Hematopoietic multipotent progenitor cell treated with erythropoietin and hydrocortisone succinate and interleukin-3 and kit ligand, for 17 days (in vitro differentiated cells): ENCODE measurements around the gene TMEM97.
"Not testable (repeated sequence)": the region's sequence is repeated elsewhere in the genome, so short reads cannot be mapped to it uniquely, and the experiment has no call there.

Experiments used
- DNase-seq: peaks from one replicate; pipeline ENCODE4 v3.0.0-alpha.2; 2015; ENCODE audit warnings: low spot score

TMEM97 gene

DNA sequence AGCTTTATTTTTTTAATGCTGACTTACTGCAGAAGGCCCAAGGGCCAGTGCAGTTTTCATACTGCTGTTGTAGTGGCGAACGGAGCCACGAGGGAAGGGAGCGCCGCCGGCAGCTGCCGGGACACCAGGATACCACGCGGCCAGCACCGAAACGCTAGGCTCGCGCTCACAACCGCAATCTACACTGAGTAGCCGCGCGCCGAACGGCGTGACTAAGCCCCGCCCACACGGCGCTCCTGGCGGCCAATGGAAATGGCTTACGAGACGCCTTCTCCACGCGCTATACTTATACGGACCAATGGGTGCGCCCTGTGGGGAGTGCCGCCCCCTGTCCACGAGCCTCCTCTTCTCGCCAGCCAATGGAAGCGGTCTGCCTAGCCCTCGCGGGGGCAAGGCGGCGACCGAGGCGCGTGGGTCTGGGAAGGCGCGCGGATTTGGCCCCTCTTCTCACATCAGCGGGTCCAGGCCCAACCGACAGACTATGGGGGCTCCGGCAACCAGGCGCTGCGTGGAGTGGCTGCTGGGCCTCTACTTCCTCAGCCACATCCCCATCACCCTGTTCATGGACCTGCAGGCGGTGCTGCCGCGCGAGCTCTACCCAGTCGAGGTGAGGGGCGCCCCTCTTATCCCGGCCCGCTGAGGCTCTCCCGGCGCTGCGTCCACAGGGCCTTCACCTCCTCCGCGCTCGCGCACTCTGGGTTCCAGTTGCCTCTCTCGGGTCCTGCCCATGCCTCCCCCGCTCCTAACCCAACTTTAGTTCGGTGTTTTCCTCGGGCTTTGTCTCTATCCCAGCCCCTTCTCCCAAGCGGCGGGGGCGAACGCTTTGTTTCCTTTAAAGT lies at the start of gene TMEM97:
Gene TMEM97 (plus strand): TSS at position 442 of the 839 bp plus-strand sequence. CDS start 40 bp downstream, at position 482.
- peak; percentile 95 for DNase-seq

DNA sequence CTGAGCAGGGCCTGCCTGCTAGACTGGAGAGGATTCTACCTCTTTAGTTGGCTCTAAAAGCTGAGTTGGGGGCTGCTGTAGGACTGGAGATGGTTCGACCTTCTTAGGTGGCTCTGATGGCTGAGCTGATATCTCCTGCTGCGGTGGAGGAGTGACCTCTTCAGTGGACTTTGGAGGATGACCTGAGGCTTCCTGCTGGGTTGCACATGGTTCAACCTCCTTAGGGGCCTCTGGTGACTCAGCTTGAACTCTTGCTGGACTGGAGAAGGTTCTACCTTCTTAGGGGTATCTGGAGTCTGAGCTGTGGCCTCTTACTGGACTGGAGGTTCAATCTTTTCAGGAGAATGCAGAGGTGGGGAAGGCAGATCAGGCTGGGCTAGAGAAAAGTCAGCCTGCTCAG lies 48.9 kb upstream of the TMEM97 start:
- DNase-seq: no peak

DNA sequence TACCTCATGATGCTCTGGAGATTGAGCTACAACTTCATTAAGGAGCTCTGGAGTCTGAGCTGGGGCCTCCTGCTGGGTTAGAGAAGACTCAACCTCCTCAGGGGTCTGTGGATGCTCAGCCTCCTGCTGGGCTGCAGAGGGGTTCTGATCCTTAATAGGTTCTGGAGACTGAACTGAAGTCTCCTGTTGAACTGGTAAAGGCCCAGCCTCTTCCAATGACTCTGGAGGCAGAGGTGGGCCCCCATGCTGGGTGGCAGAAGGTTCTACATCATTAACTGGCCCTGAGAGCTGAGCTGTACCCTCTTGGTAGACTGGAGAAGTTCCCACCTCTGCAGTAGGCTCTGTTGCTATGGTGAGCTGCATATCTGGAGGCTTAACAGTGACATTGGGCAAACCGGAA lies 48.1 kb upstream of the TMEM97 start:
- DNase-seq: no peak

DNA sequence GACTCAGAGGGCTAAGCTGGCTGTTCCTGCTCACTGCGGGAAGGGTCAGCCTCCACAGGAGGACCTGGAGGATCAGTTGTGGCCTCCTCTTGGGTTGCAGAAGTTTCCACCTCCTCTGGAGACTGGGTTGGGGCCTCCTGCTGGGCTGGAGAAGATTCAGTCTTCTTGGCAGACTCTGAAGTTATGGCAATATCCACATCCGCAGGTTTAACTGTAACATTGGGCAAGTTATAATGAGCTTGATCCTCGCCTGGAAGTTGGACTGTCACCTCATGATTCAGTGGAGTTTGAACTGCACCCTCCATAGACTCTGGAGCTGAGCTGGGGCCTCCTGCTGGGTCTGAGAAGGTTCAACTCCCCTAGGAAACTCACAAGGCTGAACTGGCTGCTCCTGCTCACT lies 47.6 kb upstream of the TMEM97 start:
- DNase-seq: no peak

DNA sequence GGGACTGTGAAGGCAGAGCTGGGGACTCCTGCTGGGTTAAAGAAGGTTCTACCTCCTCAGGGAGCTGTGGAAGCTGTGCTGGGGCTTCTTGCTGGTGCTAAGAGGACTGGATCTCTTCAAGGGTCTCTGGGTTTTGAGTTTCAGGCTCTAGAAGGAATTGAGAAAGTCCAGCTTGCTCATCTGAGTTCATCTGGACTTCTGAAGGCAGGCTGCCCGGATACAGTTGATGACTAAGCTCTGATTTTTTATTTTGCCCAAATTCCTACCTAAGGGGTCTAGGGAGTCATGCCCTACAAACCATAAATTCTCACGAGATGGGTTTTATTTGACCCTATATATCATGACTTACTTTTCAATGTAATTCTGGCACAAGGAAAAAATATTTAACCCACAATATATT lies 46.8 kb upstream of the TMEM97 start:
- DNase-seq: no peak

DNA sequence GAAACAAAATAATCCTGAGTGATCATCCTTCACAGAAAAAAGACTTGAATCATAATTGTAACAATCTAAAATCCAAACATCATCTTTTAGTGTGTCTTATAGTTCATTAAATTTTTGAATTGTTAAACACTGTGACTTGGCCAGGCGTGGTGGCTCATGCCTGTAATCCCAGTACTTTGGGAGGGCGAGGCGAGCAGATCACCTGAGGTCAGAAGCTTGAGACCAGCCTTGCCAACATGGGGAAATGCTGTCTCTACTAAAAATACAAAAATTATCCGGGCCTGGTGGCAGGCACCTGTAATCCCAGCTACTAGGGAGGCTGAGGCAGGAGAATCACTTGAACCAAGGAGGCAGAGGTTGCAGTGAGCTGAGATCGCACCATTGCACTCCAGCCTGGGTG lies 45.7 kb upstream of the TMEM97 start:
- not testable (repeated sequence) for DNase-seq

DNA sequence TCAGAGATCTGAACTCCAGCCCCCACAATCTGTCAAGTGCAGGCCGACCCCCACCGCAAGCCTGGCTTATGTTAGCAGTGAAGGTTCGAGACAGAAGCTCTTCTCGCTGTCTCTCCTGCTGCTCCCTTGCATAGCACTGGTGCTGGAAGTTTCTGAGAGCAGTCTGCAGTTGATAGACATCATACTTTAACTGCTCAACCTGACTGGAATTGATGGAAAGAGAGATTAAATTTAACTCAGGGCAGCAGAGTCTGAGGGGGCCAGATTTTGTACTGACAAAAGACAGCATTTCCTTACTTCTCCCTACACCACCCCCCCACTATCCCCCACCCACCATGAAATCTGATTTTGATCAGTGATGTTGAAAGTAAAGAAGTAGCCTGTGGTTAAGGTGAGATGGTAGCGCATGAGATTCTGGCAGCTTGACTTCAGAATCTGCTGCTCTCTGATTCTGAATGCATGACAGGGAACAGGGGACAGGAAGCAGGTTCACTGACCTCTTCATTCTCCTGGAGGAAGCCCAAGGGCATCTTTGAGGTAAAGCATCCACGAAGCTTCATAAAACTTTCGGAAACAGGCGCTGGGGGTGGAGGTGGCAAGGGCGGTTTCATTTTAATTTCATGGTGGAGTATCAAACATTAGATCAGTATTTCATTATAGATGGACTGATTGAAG lies 44.3 kb upstream of the TMEM97 start:
- no peak for DNase-seq

DNA sequence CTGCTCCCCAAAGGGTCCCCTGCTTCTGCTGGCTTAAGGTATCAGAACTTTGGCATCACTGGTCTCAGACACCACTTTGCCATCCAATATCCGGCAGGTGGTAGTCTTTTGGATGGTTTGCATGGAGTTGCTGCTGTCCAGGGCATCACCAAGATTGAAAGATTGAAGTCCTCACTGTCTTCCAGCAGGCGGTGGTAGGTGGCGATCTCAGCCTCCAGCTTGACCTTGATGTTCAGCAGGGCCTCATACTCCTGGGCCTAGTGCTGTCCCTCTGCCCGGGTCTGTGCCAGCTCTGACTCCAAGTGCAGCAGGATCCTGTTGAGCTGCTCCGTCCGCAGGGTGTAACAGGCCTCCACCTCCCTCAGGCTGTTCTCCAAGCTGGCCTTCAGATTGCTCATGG lies 43.0 kb upstream of the TMEM97 start:
- DNase-seq: no peak

DNA sequence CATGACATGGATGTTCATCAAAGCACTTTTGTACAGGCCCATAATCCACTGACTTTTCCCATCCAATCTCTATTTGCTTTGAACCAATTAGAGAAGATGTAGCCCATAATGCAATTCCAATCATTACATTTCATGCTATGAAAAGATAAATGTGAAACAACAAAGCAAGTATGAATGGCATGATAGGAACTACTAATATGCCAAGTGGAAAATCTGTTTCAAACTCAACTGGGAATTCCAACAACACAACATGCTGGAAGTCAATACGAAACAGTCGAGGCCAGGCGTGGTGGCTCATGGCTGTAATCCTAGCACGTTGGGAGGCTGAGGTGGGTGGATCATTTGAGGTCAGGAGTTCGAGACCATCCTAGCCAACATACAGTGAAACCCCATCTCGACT lies 39.6 kb upstream of the TMEM97 start:
- DNase-seq: no peak

DNA sequence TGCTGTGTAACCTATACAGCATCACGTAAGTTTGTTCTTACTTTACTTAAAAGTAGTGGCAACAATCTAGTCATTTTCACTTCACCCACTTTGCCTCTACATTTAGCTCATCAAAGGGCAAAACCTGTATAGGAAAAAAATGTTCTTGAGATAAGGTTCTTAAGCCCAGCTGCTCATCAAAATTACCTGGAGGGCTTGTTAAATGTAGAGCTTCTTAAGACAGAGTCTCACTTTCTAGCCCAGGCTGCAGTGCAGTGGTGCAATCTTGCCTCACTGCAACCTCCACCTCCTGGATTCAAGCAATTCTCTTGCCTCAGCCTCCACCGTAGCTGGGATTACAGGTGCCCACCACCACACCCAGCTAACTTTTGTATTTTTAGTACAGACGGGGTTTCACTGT lies 38.2 kb upstream of the TMEM97 start:
- no peak for DNase-seq

DNA sequence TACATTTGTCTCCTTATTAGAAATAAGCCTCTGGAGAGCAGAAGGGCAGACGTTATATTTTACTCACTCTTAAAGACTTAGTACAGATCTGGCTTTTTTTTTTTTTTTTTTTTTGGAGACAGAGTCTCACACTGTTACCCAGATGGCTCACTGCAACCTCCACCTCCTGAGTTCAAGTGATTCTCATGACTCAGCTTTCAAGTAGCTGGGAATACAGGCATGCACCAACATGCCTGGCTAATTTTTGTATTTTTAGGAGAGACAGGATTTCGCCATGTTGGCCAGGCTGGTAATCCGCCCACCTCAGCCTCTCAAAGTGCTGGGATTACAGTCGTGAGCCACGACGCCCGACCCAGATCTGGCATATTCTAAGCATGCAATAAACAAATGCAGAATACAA lies 36.4 kb upstream of the TMEM97 start:
- DNase-seq: no peak

DNA sequence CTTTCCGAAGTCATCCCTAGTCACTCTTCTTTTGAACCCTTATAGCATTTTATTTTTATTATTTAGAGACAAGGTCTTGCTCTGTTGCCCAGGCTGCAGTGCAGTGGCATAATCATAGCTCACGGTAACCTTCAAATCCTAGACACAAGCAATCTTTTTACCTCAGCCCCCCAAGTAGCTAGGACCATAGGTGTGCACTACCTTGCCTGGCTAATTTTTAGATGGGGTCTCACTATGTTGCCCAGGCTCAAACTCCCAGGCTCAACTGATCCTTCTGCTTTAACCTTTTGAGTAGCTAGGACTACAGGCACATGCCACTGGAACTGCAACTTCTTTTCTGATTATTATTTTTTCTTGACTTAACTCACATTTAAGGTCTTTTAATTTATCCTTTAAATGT lies 33.0 kb upstream of the TMEM97 start:
- no peak for DNase-seq

DNA sequence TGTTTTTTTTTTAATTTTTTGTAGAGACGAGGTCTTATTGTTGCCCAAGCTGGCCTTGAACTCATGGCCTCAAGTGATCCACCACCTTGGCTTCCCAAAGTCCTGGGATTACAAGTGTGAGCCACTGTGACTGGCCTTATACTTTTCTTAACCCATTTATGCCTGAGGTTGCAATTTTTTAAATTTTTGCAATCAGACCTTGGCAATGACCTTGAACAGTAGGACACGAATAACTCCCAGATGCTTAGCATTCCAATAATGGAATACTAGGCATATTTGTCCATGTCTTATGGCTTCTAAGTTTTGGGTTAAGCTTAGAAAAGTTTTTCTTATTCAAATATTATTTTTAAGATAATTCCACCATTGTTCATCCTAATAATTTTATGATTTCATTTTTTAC lies 28.3 kb upstream of the TMEM97 start:
- DNase-seq: no peak

DNA sequence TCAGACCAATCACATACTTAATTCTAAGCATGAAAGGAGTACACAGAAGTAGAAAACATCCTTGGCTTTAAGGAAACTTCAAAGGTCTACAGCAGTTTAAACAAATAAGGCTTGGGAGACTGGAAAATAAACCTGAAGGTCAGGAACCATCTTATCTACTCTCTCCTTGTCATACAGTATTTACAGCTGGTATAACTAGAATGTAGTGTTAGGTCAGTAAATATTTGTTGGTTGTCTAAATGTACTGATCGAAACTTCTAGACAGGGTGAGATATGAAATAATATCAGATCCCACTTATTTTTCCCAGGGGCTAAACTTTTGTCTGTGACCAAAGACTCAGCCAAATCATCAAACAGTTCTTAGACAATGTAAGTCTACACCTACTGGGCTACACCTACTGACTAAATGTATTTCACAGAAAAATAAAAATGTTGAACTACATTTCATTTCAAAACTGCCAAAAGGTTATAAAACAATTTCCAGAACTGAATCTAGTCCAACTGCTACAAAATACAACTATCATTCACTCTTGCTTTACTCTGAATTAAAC lies 27.1 kb upstream of the TMEM97 start:
- no peak for DNase-seq

DNA sequence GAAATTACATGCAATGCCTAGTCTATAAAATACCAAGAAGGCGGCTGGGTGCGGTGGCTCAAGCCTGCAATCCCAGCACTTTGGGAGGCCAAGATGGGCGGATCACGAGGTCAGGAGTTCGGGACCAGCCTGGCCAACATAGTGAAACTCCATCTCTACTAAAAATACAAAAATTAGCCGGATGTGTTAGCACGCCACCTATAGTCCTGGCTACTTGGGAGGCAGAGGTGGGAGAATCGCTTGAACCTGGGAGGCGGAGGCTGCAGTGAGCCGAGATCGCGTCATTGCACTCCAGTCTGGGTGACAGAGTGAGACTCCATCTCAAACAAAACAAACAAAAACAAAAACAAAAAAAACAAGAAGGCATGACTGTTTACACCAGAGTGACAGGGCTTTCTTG lies 26.1 kb upstream of the TMEM97 start:
- not testable (repeated sequence) for DNase-seq

DNA sequence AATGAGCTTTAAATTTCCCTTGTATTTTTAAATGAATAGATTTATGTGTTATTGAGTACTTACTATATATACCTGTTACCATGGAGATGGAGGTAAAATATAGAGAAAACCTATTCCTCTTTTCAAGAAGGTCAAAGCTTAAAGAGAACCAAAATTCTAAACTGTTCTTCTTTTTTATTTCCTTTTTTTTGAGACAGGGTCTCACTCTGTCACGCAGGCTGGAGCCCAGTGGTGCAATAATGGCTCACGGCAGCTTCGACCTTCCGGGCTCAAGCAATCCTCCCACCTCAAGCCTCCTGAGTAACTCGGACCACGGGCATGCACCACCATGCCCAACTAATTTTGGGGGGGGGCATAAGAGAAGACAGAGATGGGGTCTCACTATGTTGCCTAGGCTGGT lies 25.0 kb upstream of the TMEM97 start:
- no peak for DNase-seq

DNA sequence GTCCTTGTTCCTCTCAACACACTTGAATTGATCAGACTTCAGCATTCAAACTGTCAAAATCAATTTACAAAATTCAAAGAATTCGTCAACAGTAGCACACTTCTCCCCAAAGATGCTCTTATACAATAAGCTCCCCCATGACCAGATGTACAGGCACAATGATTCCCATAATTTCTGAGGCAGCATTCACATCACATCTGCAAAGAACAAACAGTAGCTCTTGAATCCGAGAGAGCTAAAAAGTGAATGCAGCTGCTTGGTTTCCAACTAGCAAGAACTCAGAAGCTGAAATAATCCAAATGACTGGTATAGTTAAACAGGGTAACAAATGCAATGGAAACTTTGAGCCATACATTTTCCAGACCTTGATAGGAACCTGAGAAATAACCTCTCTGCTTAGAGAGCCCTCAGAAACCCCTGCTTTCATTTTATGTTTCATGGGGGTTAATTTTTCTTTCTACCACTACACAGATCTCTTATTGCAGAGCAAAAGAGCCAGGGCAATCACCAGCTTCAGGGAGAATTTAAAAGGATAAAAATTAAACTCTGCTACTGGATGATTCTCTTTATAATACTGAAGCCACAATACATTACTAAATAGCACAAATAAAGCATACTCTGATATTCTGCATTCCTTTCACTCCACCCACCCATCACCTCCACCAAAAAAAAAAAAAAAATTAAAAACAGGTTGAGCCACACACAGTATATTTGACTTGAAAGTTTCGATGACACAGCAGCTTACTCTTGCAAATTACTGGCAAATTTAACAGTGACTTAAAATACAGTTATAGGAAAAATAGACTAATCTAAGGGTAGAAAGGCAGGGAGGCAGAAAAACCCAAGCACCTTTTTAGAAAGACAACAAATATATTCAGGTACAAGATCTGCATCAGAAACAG lies 23.1 kb upstream of the TMEM97 start:
- DNase-seq: no peak

DNA sequence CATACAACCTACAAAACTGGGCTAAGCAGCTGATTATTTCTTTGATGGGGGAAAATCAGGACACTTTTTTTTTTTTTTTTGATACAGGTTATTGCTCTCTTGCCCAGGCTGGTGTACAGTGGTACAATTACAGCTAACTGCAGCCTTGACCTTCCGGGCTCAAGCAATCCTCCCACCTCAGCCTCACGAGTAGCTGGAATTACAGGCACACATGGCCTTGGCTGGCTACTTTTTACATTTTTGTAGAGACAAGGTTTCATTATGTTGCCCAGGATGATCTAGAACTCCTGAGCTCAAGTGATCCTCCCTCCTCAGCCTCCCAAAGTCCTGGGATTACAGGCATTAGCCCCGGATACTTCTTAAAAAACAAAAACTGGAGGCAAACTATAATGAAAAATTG lies 20.6 kb upstream of the TMEM97 start:
- DNase-seq: no peak

DNA sequence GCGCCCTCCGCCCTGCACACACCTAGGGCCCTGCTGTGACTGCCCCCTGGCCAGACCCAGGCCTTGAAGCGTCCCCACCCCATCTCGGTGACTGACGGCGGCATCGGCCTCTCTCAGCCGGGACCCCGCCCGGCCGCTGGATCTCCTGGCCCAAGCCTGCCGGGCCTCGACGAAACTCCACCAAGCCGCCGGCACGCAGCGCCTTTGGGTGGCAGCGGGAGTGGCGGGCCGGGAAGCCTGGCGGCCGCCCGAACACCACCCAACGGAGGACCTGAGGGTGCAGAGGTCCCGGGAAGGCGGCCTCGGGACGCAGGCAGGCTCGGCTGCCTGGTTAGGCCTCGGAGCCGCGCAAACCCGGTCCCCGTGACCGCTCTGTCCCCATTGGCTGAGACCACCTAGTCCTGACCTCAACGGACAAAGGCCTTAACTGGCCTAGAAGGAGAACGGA lies 12.0 kb upstream of the TMEM97 start:
- no peak for DNase-seq

DNA sequence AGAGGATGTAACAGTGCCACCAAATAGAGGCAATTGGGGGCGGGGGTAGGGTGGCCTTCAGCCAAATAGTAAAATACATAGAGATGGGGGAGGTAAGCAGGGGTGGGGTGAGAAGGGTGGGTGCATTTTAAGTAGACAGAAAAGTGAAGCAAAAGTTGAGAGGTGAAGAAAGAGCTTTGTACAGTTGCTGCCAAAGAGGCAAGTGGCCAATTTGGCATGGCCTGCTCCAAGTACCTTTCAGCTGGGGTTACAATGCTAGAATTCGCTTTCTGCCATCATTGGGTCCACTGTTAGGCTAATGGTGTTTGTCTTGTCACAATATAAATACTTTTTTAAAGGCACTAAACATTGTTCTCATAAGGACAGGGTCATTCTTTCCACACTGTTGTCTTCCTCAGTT lies 5.2 kb upstream of the TMEM97 start:
- DNase-seq: no peak

DNA sequence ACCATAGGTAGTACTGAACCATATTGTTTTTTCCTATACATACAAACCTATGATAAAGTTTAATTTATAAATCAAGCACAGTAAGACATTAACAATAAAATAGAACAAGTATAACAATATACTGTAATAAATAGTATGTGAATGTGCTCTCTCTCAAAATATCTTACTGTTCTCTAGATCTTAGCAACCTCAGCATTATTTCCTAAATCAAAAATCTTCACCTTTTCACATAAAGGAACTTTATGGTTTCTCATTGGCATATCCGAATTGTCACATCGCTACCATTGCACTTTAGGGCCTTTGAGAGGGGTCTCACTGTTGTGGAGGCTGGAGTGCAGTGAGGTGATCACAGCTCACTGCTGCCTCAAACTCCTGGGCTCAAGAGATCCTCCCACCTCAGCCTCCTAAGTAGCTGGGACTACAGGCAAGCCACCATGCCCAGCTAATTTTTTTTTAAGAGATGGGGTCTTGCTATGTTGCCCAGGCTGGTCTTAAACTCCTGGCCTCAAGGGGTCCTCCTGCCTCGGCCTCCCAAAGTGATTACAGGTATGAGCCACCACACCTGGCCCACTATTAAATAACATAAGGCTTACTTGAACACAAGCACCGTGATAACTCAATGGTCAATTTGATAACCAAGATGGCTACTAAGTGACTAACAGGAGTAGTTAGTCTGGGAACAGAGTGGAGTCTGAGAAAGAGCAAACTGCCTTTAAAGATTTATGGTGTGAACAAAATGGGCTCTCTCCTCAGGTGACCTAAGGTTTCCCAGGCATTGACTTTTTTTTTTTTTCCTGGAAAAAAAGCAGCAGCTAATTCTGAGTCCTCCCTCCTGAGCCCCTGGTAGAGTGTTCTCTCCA lies 2.9 kb upstream of the TMEM97 start:
- DNase-seq: no peak
